Measurements from ENCODE around the gene KIF9.

The KIF9 gene

GRCh38 chr3:47296562-47297302 lies 14.1 kb upstream of the KIF9 start:
- no peak overlapping the region for H2BK5ac ChIP-seq (ENCODE audit: low read length)

GRCh38 chr3:47295976-47296375 lies 13.4 kb upstream of the KIF9 start:
- Histone ChIP-seq H2AFZ (ENCODE audit: low read length) (no peak overlapping the region), H3K4ac (ENCODE audit: low read length) (no peak overlapping the region), H3K79me1 (ENCODE audit: low read depth, low read length) (no peaks in the 10 kb centered on the region), H2BK5ac (ENCODE audit: low read length) (no peak overlapping the region), H2BK15ac (ENCODE audit: low read length) (no peak overlapping the region), H3K9ac (ENCODE audit: low read depth, low read length, poor library complexity) (no peak overlapping the region), H3K18ac (ENCODE audit: low read length) (no peak overlapping the region), H3K27ac (replicated peaks; ENCODE audit: low read length) (no peak overlapping the region), H3K27me3 (ENCODE audit: control insufficient read depth in 3 of 3, insufficient read depth in 3 of 3, low read depth in 1 of 3, low read length in 3 of 3) (no peaks in the 10 kb centered on the region), H3K14ac (ENCODE audit: low read length) (no peak overlapping the region), H3K4me3 (ENCODE audit: low read length in 2 of 2) (no peak overlapping the region), H4K91ac (ENCODE audit: low read depth, low read length, poor library complexity) (no peak overlapping the region), H2BK120ac (ENCODE audit: low read depth, low read length) (no peak overlapping the region), H3K36me3 (replicated peaks in 1 of 2; ENCODE audit: control insufficient read depth in 2 of 2, insufficient read depth in 2 of 2, low read length in 2 of 2) (peaks cover 3 to 19% of the 10 kb centered on the region in 2 donors), H2BK12ac (ENCODE audit: low read length) (no peak overlapping the region), H4K8ac (ENCODE audit: low read depth, low read length) (no peak overlapping the region), H3K9me3 (replicated peaks in 1 of 2; ENCODE audit: control insufficient read depth in 2 of 2, insufficient read depth in 1 of 2, low read depth in 1 of 2, low read length in 2 of 2) (no peaks in the 10 kb centered on the region), H2AK5ac (ENCODE audit: low read depth, low read length) (no peak overlapping the region), H3K4me2 (ENCODE audit: insufficient read depth, low read length, poor library complexity, severe bottlenecking) (no peak overlapping the region), H3K23ac (ENCODE audit: low read depth, low read length, poor library complexity) (no peak overlapping the region), H3K4me1 (ENCODE audit: control insufficient read depth in 2 of 2, insufficient read depth in 1 of 2, low read depth in 1 of 2, low read length in 2 of 2) (peaks cover 0 to 2% of the 10 kb centered on the region in 2 donors)
- no CpG with 5 or more reads among the region's 6 CpGs for WGBS, 2 donors (ENCODE audit: extremely low coverage in 2 of 2, insufficient read length in 2 of 2, insufficient replicate concordance in 1 of 2)
- DNase-seq (ENCODE audit: low spot score): no peak

More at GRCh38 chr3:47296562-47297302, 14.1 kb upstream of the KIF9 start:
- Histone ChIP-seq H3K9ac (ENCODE audit: low read depth, low read length, poor library complexity) (no peak overlapping the region), H3K18ac (ENCODE audit: low read length) (no peak overlapping the region), H4K8ac (ENCODE audit: low read depth, low read length) (no peak overlapping the region), H3K79me1 (ENCODE audit: low read depth, low read length) (no peaks in the 10 kb centered on the region), H3K36me3 (replicated peaks in 1 of 2; ENCODE audit: control insufficient read depth in 2 of 2, insufficient read depth in 2 of 2, low read length in 2 of 2) (peaks cover 2 to 17% of the 10 kb centered on the region in 2 donors), H3K9me3 (replicated peaks in 1 of 2; ENCODE audit: control insufficient read depth in 2 of 2, insufficient read depth in 1 of 2, low read depth in 1 of 2, low read length in 2 of 2) (no peaks in the 10 kb centered on the region), H2AFZ (ENCODE audit: low read length) (no peak overlapping the region), H3K4ac (ENCODE audit: low read length) (no peak overlapping the region), H3K27ac (replicated peaks; ENCODE audit: low read length) (no peak overlapping the region), H3K27me3 (ENCODE audit: control insufficient read depth in 3 of 3, insufficient read depth in 3 of 3, low read depth in 1 of 3, low read length in 3 of 3) (no peaks in the 10 kb centered on the region), H3K4me2 (ENCODE audit: insufficient read depth, low read length, poor library complexity, severe bottlenecking) (no peak overlapping the region), H3K4me3 (ENCODE audit: low read length in 2 of 2) (no peak overlapping the region), H4K91ac (ENCODE audit: low read depth, low read length, poor library complexity) (no peak overlapping the region), H3K23ac (ENCODE audit: low read depth, low read length, poor library complexity) (no peak overlapping the region), H3K14ac (ENCODE audit: low read length) (no peak overlapping the region), H2BK12ac (ENCODE audit: low read length) (no peak overlapping the region), H2AK5ac (ENCODE audit: low read depth, low read length) (no peak overlapping the region), H3K4me1 (ENCODE audit: control insufficient read depth in 2 of 2, insufficient read depth in 1 of 2, low read depth in 1 of 2, low read length in 2 of 2) (peaks cover 0 to 2% of the 10 kb centered on the region in 2 donors), H2BK120ac (ENCODE audit: low read depth, low read length) (no peak overlapping the region), H2BK15ac (ENCODE audit: low read length) (no peak overlapping the region)
- no peak for DNase-seq (ENCODE audit: low spot score)
- WGBS, 2 donors (ENCODE audit: extremely low coverage in 2 of 2, insufficient read length in 2 of 2, insufficient replicate concordance in 1 of 2): no CpG with 5 or more reads among the region's 2 CpGs

- H2BK12ac ChIP-seq (ENCODE audit: low read length): no peak overlapping the region
Measured at GRCh38 chr3:47295322-47295721, 12.7 kb upstream of the KIF9 start.

GRCh38 chr3:47294392-47294791 lies 11.8 kb upstream of the KIF9 start:
- Histone ChIP-seq H2BK5ac (ENCODE audit: low read length) (no peak overlapping the region), H3K9me3 (replicated peaks in 1 of 2; ENCODE audit: control insufficient read depth in 2 of 2, insufficient read depth in 1 of 2, low read depth in 1 of 2, low read length in 2 of 2) (no peaks in the 10 kb centered on the region), H2BK12ac (ENCODE audit: low read length) (no peak overlapping the region), H3K4me3 (ENCODE audit: low read length in 2 of 2) (no peak overlapping the region), H3K4ac (ENCODE audit: low read length) (no peak overlapping the region), H3K79me1 (ENCODE audit: low read depth, low read length) (no peaks in the 10 kb centered on the region), H3K36me3 (replicated peaks in 1 of 2; ENCODE audit: control insufficient read depth in 2 of 2, insufficient read depth in 2 of 2, low read length in 2 of 2) (peaks cover 3 to 33% of the 10 kb centered on the region in 2 donors), H2AFZ (ENCODE audit: low read length) (no peak overlapping the region), H4K8ac (ENCODE audit: low read depth, low read length) (no peak overlapping the region), H3K14ac (ENCODE audit: low read length) (no peak overlapping the region), H4K91ac (ENCODE audit: low read depth, low read length, poor library complexity) (no peak overlapping the region), H3K23ac (ENCODE audit: low read depth, low read length, poor library complexity) (no peak overlapping the region), H2AK5ac (ENCODE audit: low read depth, low read length) (no peak overlapping the region), H2BK15ac (ENCODE audit: low read length) (no peak overlapping the region), H3K4me1 (ENCODE audit: control insufficient read depth in 2 of 2, insufficient read depth in 1 of 2, low read depth in 1 of 2, low read length in 2 of 2) (peaks cover 0 to 2% of the 10 kb centered on the region in 2 donors), H3K27me3 (ENCODE audit: control insufficient read depth in 3 of 3, insufficient read depth in 3 of 3, low read depth in 1 of 3, low read length in 3 of 3) (no peaks in the 10 kb centered on the region), H3K9ac (ENCODE audit: low read depth, low read length, poor library complexity) (no peak overlapping the region), H3K4me2 (ENCODE audit: insufficient read depth, low read length, poor library complexity, severe bottlenecking) (no peak overlapping the region), H3K27ac (replicated peaks; ENCODE audit: low read length) (no peak overlapping the region), H3K18ac (ENCODE audit: low read length) (no peak overlapping the region), H2BK120ac (ENCODE audit: low read depth, low read length) (no peak overlapping the region)
- no peak for DNase-seq (ENCODE audit: low spot score)
- WGBS, 2 donors (ENCODE audit: extremely low coverage in 2 of 2, insufficient read length in 2 of 2, insufficient replicate concordance in 1 of 2): no CpG with 5 or more reads among the region's 3 CpGs

More at GRCh38 chr3:47295322-47295721, 12.7 kb upstream of the KIF9 start:
- no peak overlapping the region for H2BK120ac ChIP-seq (ENCODE audit: low read depth, low read length)
- no peak overlapping the region for H3K4ac ChIP-seq (ENCODE audit: low read length)
- no peak overlapping the region for H3K23ac ChIP-seq (ENCODE audit: low read depth, low read length, poor library complexity)
- no peak overlapping the region for H3K27ac ChIP-seq (replicated peaks; ENCODE audit: low read length)
- H2AK5ac ChIP-seq (ENCODE audit: low read depth, low read length): no peak overlapping the region
- H3K4me1 ChIP-seq (ENCODE audit: control insufficient read depth in 2 of 2, insufficient read depth in 1 of 2, low read depth in 1 of 2, low read length in 2 of 2): peaks cover 0 to 2% of the 10 kb centered on the region in 2 donors
- H4K8ac ChIP-seq (ENCODE audit: low read depth, low read length): no peak overlapping the region
- no peak overlapping the region for H3K4me2 ChIP-seq (ENCODE audit: insufficient read depth, low read length, poor library complexity, severe bottlenecking)
- no peak overlapping the region for H3K14ac ChIP-seq (ENCODE audit: low read length)
- H3K4me3 ChIP-seq (ENCODE audit: low read length in 2 of 2): no peak overlapping the region
- H2BK15ac ChIP-seq (ENCODE audit: low read length): no peak overlapping the region
- H3K18ac ChIP-seq (ENCODE audit: low read length): no peak overlapping the region
- H4K91ac ChIP-seq (ENCODE audit: low read depth, low read length, poor library complexity): no peak overlapping the region
- H3K36me3 ChIP-seq (replicated peaks in 1 of 2; ENCODE audit: control insufficient read depth in 2 of 2, insufficient read depth in 2 of 2, low read length in 2 of 2): peaks cover 3 to 25% of the 10 kb centered on the region in 2 donors
- no CpG with 5 or more reads among the region's 2 CpGs for WGBS, 2 donors (ENCODE audit: extremely low coverage in 2 of 2, insufficient read length in 2 of 2, insufficient replicate concordance in 1 of 2)
- DNase-seq (ENCODE audit: low spot score): no peak
- H2AFZ ChIP-seq (ENCODE audit: low read length): no peak overlapping the region
- H2BK5ac ChIP-seq (ENCODE audit: low read length): no peak overlapping the region
- H3K79me1 ChIP-seq (ENCODE audit: low read depth, low read length): no peaks in the 10 kb centered on the region
- H3K9me3 ChIP-seq (replicated peaks in 1 of 2; ENCODE audit: control insufficient read depth in 2 of 2, insufficient read depth in 1 of 2, low read depth in 1 of 2, low read length in 2 of 2): no peaks in the 10 kb centered on the region
- no peaks in the 10 kb centered on the region for H3K27me3 ChIP-seq (ENCODE audit: control insufficient read depth in 3 of 3, insufficient read depth in 3 of 3, low read depth in 1 of 3, low read length in 3 of 3)
- no peak overlapping the region for H3K9ac ChIP-seq (ENCODE audit: low read depth, low read length, poor library complexity)

Data from neuronal stem cell (in vitro differentiated cells).